MCF 10A (cell line): ENCODE data around the gene RNF213. TPM values are rescaled to one million over a fixed set of nuclear protein-coding genes. Genes with fewer than 3 reads are reported as not detected.
"Not testable (repeated sequence)": the region's sequence is repeated elsewhere in the genome, so short reads cannot be mapped to it uniquely, and the experiment has no call there.

Source experiments
- BruUV-seq: library from RNA; stranded (reverse); fragments of 400-500 nt; replicated peaks from 2 replicates; lab custom pipeline; 2021; lab: Mats Ljungman, UMichigan
- CTCF ChIA-PET: fragments of 300-600 bp; sonication (Branson Sonifier 250); formaldehyde crosslinking; extraction: SDS; loops from one replicate; lab custom pipeline; 2021; ENCODE audit warnings: antibody characterized with exemption, inconsistent platforms; lab: Yijun Ruan, JAX
- POLR2A ChIA-PET: fragments of 300-600, 350-650 bp; sonication (Branson Sonifier 250); formaldehyde crosslinking; extraction: SDS; loops from one replicate; lab custom pipeline; 2020; ENCODE audit warnings: antibody characterized with exemption, inconsistent platforms; lab: Yijun Ruan, JAX
- DNase-seq: peaks from one replicate; pipeline ENCODE4 v3.0.0-alpha.2; 2018; ENCODE audit not compliant: unreplicated experiment
- H3K27ac Mint-ChIP-seq: one replicate; pipeline ENCODE4 v1.8.0; 2022; ENCODE audit warnings: mild to moderate bottlenecking, low read depth, mixed read lengths; ENCODE audit not compliant: unreplicated experiment
- H3K27me3 Mint-ChIP-seq: one replicate; pipeline ENCODE4 v1.8.0; 2022; ENCODE audit warnings: mixed read lengths; ENCODE audit not compliant: insufficient read depth, unreplicated experiment
- H3K36me3 Mint-ChIP-seq: one replicate; pipeline ENCODE4 v1.8.0; 2022; ENCODE audit warnings: mild to moderate bottlenecking, moderate library complexity, mixed read lengths; ENCODE audit not compliant: insufficient read depth, unreplicated experiment
- H3K4me1 Mint-ChIP-seq: one replicate; pipeline ENCODE4 v1.8.0; 2022; ENCODE audit warnings: mixed read lengths; ENCODE audit not compliant: insufficient read depth, unreplicated experiment
- H3K4me3 Mint-ChIP-seq: one replicate; pipeline ENCODE4 v1.8.0; 2022; ENCODE audit warnings: mild to moderate bottlenecking, moderate library complexity, mixed read lengths; ENCODE audit not compliant: unreplicated experiment
- H3K9me3 Mint-ChIP-seq: one replicate; pipeline ENCODE4 v1.8.0; 2022; ENCODE audit warnings: mixed read lengths; ENCODE audit not compliant: unreplicated experiment
- CTCF ChIP-seq: fragments of 200-600 bp; IDR thresholded peaks from one replicate; pipeline ENCODE4 v1.8.0; 2022; ENCODE audit warnings: antibody characterized with exemption, mild to moderate bottlenecking; ENCODE audit not compliant: unreplicated experiment
- intact Hi-C: fragments of 100-400 bp; cut with micrococcal nuclease; formaldehyde crosslinking; loops from 2 replicates; pipeline ENCODE4 v1.14.1; 2022
- total RNA-seq: library from RNA; stranded (reverse); gene quantifications from 2 replicates; pipeline ENCODE4 v1.2.3, GENCODE V29; 2022

Gene RNF213
- total RNA-seq, 1 experiment from 2014 or later, result 50.5 TPM

- H3K27ac Mint-ChIP-seq, result no peak overlapping the region
- no TSS peak for BruUV-seq
- ChIA-PET POLR2A (no interaction called here), CTCF (no interaction called here)
- no peaks in the 10 kb centered on the region for H3K27me3 Mint-ChIP-seq
- peaks cover 74% of the 10 kb centered on the region for H3K36me3 Mint-ChIP-seq
- H3K9me3 Mint-ChIP-seq, result no peaks in the 10 kb centered on the region
- TF ChIP-seq CTCF, result no peak
- DNase-seq, result no peak
- no peak overlapping the region for H3K4me3 Mint-ChIP-seq
- peaks cover 4% of the 10 kb centered on the region for H3K4me1 Mint-ChIP-seq
- intact Hi-C loops, result no loop called here
Observed at GRCh38 chr17:80312621-80313135, 52.0 kb downstream of the RNF213 start.

DNA sequence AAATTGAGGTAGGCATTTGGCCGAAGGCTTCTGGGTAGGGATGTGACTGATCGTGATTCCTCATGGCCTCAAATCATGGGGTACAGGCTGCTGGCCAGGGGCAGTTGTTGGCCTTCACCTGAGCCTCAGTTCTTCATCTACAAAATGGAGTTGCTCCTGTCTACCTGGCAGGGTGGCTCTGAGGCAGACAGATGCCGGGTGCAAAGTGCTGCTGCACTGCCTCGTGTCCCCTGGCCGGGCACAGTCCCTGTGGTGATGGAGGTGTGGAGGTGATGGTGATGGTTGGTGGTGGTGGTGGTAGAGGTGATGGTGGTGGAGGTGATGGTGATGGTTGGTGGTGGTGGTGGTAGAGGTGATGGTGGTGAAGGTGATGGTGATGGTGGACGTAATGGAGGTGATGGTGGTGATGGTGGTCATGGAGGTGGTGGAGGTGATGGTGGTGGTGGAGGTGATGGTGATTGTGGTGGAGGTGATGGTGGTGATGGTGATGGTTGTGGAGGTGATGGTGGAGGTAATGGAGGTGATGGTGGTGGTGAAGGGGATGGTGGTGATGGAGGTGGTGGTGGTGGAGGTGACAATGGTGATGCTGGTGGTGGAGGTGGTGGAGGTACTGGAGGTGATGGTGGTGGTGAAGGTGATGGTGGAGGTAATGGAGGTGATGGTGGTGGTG is 52.6 kb downstream of the RNF213 start:
- no peaks in the 10 kb centered on the region for H3K9me3 Mint-ChIP-seq
- TF ChIP-seq CTCF, result no peak
- intact Hi-C loops, result no loop called here

DNA sequence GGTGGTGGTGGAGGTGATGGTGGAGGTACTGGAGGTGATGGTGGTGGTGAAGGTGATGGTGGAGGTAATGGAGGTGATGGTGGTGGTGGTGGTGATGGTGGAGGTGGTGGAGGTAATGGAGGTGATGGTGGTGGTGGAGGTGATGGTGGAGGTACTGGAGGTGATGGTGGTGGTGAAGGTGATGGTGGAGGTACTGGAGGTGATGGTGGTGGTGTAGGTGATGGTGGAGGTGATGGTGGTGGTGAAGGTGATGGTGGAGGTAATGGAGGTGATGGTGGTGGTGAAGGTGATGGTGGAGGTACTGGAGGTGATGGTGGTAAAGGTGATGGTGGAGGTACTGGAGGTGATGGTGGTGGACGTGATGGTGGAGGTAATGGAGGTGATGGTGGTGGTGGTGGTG is 53.3 kb downstream of the RNF213 start:
- H3K27me3 Mint-ChIP-seq, H3K27ac Mint-ChIP-seq, intact Hi-C loops, CTCF ChIA-PET, DNase-seq, H3K4me3 Mint-ChIP-seq, POLR2A ChIA-PET, H3K4me1 Mint-ChIP-seq, BruUV-seq, H3K9me3 Mint-ChIP-seq: not testable (repeated sequence)
- peaks cover 74% of the 10 kb centered on the region for H3K36me3 Mint-ChIP-seq

More for the DNA sequence above, 52.6 kb downstream of the RNF213 start:
- BruUV-seq, result no TSS peak
- H3K27me3 Mint-ChIP-seq, result no peaks in the 10 kb centered on the region
- H3K27ac Mint-ChIP-seq, result no peak overlapping the region
- CTCF ChIA-PET, result no interaction called here
- H3K4me3 Mint-ChIP-seq, result no peak overlapping the region
- DNase-seq, result no peak
- POLR2A ChIA-PET, result no interaction called here
- peaks cover 2% of the 10 kb centered on the region for H3K4me1 Mint-ChIP-seq
- H3K36me3 Mint-ChIP-seq, result peaks cover 74% of the 10 kb centered on the region

DNA sequence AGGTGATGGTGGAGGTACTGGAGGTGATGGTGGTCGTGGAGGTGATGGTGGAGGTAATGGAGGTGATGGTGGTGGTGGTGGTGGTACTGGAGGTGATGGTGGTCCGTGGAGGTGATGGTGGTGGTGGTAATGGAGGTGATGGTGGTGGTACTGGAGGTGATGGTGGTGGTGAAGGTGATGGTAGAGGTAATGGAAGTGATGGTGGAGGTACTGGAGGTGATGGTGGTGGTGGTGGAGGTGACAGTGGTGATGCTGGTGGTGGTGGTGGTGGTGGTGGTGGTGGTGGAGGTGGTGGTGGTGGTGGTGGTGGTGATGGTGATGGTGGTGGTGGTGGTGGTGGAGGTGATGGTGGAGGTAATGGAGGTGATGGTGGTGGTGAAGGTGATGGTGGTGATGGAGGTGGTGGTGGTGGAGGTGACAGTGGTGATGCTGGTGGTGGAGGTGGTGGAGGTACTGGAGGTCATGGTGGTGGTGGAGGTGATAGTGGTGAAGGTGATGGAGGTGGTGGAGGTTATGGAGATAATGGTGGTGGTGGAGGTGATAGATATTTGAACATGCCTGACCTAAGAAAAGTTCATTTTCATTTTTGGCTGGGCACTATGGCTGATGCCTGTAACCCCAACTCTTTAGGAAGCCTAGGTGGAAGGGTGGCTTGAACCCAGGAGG is 55.0 kb downstream of the RNF213 start:
- Mint-ChIP-seq H3K4me1 (no peaks in the 10 kb centered on the region), H3K27ac (no peak overlapping the region), H3K4me3 (no peak overlapping the region), H3K9me3 (no peaks in the 10 kb centered on the region), H3K27me3 (no peaks in the 10 kb centered on the region), H3K36me3 (peaks cover 74% of the 10 kb centered on the region)
- BruUV-seq, result no TSS peak
- ChIA-PET CTCF (no interaction called here), POLR2A (interaction anchor here (0.6 kb wide), 1 partner anchor 10 kb away, joined by 3 read pairs; no protein-coding TSS in a partner anchor)
- DNase-seq, result no peak
- TF ChIP-seq CTCF, result no peak
- intact Hi-C loops, result no loop called here
